GM18870 (cell line): ENCODE measurements around the gene TACC3.

Experiments
- ATAC-seq: cut with Tn5 transposase; IDR thresholded peaks from one replicate; pipeline ENCODE4 v1.9.1; 2021; ENCODE audit warnings: moderate library complexity; ENCODE audit not compliant: unreplicated experiment

Gene TACC3

DNA sequence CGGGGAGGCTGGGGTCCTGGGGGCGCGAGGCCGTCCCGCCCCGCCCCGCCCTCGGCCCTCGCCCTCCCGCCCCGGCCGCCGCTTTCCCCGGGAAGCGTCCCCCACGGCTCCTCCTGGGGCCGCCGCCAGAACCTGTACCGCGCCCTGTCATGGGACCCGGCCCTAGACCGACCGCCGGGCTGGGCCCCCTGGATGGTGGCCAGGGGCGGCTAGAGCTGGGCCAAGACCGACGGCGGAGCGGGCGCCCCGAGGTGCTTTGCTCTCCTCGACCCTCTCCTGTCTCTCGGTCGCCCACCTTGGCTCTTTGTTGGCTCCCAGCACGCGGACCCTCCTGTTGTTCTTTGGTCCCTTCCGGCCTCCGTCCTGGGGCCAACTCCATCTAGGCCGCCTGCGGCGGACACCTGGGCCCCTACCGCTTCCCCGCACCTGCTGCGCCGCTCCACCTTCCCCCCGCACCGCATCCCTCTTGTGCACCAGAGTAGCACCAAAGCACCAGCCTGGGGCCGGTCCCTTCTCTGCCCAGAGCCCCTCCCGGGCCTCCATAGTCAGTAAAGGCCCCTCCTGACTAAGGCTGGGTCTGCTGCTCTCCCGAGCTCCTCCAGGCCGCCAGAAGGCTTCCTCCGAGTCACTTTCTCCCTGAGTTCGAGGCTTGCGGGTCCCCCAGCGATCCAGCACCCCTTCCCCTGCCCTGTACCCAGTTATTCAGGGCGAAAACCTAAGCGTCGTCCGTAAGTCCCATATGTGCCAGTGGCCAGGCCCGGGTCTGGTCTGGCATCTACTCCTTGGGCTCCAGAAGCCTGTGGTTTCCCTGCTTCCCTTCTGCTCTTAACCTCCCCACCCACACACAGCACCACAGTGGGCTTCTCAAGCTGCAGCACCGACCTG is 587 bp downstream of the TACC3 start:
- ATAC-seq: no peak

DNA sequence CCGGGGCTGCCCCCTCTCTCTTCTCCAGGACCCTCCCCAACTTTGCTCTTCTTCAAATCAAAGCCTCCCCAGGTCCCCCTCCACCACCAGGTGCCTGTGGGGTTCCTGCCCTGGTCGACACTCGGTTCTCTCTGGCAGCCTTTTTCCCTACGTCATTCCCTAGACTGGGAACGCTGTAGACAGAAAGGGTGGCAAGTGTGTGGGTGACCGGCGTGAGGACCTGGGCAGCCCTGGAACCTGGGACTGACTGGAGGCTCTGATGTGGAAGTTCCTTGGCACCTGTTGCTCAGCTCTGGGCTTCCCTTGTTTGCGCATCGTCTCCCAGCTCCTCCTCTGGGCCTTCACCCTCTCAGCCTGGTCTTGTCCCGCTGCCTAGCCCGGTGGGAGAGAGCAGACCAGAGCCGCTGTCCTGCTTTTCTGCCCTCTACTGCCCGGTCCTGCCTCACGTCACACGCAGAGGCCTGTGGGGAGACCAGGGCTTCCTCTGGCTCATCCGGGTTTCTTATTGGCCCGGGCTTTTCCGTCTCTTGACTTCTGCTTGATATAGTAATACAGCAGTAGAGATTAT is 1.3 kb downstream of the TACC3 start:
- ATAC-seq: no peak

DNA sequence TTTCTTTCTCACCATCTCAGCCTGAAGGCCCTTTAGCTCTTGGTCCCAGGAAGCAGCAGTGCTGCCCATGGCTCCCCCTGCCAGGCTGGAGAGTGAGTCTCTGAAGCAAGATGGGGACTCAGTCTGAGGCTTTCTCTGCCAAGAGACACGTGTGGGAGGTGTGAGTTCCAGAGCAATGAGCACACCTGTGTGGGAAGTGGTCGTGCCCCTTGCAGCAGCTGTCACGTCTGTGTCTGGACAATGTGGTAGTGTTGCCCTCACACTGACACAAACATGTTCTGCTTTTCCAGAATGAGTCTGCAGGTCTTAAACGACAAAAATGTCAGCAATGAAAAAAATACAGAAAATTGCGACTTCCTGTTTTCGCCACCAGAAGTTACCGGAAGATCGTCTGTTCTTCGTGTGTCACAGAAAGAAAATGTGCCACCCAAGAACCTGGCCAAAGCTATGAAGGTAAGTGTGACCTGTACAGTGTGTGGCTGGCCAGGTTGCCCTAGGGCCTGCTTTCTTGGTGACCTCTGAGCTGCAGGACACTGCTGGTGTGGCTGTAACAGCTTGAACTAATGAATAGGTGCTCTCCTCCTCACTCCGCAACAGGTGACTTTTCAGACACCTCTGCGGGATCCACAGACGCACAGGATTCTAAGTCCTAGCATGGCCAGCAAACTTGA is 1.9 kb downstream of the TACC3 start:
- no peak for ATAC-seq

DNA sequence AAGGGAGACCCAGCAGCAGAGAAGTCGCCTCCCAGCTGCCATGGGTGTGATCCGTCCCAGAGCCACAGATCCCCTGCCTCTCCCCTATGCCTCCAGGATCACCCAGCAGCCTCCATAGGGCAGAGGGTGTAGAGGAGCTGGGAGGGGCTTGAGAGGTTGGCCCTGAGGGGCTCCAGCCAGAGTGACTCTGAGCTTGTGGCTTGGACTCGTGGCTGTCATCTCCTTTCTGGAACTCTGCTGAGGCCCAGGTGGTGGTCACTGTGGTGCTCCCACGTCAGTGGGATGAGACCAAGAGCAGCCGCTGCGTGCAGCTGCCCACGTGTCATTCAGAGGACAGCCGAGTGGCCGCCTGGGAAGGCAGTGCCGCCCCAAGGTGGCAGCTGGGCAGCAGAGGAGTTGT is 4.2 kb downstream of the TACC3 start:
- ATAC-seq: no peak

DNA sequence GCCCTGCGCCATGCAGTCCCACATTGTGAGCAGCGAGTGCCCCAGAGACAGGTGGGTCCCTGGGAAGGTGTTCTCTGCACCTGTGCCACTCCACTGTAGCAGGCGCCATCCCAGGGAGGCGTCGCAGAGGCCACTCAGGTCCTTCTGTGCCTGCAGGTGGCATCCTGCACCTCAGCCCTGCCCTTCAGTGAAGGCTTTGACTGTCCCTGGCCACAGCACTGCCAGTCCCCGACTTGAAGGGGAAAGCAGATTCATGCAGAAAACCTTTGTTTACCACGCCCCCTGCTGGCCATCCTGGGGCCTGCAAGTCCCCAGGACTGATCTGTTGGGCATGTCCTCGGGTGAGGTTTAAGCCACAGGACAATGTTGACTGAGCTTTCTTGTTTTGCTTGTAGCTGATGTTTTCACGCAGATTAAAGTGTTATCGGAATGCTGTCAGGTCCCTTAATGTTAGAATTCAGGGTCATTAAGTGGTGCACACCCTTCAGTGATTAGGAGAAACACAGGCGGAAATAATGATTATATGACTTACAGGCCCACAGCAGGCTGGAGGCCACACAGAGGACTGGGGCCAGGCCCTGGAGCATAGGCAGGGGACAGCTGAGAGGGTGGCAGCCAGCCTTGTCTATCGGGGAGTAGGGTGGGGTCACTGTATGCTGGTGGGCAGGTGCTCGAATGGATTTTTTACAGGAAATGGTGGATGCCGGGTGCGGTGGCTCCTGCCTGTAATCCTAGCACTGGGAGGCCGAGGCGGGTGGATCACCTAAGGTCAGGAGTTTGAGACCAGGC is 5.0 kb downstream of the TACC3 start:
- no peak for ATAC-seq

DNA sequence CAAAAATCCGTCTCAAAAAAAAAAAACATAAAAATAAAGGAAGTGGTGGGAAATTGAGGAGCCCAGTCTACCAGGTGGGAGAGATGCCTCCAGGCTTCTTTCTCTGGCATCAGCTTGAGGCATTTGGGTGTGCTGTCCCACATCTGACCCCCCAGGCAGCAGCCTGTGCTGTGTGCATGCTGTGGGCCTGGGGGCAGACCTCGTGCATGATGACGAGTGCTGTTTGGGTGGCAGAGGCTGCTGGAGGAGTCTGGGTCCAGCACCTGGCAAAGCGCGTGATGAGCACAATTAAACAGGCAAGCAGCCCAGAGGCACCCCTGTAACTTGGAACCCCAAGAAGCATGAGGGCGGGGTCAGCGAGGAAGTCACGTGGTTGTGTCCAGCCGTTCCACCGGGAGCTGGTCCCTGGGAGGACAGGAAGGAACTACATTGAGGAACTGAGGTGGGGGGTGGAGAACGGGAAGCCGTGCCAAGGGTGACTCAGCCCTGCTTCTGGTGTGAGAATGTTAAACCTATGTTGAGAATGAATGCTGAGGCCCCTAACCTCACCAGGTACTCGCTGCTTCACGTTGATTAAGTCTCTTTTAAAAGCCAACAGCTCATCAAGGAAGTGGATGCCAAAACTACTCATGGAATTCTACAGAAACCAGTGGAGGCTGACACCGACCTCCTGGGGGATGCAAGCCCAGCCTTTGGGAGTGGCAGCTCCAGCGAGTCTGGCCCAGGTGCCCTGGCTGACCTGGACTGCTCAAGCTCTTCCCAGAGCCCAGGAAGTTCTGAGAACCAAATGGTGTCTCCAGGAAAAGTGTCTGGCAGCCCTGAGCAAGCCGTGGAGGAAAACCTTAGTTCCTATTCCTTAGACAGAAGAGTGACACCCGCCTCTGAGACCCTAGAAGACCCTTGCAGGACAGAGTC is 6.1 kb downstream of the TACC3 start:
- ATAC-seq: no peak

DNA sequence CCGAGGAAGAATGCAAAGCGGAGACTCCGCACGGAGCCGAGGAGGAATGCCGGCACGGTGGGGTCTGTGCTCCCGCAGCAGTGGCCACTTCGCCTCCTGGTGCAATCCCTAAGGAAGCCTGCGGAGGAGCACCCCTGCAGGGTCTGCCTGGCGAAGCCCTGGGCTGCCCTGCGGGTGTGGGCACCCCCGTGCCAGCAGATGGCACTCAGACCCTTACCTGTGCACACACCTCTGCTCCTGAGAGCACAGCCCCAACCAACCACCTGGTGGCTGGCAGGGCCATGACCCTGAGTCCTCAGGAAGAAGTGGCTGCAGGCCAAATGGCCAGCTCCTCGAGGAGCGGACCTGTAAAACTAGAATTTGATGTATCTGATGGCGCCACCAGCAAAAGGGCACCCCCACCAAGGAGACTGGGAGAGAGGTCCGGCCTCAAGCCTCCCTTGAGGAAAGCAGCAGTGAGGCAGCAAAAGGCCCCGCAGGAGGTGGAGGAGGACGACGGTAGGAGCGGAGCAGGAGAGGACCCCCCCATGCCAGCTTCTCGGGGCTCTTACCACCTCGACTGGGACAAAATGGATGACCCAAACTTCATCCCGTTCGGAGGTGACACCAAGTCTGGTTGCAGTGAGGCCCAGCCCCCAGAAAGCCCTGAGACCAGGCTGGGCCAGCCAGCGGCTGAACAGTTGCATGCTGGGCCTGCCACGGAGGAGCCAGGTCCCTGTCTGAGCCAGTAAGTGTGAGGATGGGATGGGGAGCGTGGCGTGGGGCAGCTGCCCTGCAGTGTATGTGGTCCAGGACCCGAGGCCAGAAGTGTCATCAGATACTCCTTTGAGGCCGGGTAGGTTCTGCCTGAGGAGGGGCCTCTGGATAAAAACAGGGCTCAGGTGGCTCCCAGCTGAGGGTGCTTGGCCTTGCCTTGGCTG is 7.0 kb downstream of the TACC3 start:
- no peak for ATAC-seq

DNA sequence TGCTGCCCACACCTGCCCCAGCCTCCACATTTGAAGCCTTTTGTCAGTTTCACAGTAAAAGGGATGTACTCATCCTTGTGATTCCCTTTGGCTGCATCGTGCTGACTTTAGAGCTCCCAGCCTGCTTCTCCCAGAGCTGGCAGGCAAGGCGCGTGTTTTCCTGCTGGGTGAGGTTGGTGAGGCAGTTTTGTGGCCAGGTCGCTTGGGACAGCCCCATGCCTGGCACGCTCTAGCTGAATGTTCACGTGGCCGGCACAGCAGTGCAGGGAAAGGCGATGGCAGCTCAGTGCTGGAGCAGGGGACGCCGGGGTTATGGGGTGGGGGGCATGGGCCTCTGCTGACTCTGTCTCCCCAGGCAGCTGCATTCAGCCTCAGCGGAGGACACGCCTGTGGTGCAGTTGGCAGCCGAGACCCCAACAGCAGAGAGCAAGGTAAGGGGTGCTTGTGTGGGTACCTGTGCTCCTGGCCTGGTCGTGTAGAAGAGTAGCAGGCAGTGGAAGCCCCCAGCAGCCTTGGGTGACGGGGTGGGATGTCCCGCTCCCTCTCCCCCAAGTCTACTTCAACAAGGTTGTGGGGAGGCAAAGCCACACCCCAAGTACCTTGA is 9.3 kb downstream of the TACC3 start:
- no peak for ATAC-seq

DNA sequence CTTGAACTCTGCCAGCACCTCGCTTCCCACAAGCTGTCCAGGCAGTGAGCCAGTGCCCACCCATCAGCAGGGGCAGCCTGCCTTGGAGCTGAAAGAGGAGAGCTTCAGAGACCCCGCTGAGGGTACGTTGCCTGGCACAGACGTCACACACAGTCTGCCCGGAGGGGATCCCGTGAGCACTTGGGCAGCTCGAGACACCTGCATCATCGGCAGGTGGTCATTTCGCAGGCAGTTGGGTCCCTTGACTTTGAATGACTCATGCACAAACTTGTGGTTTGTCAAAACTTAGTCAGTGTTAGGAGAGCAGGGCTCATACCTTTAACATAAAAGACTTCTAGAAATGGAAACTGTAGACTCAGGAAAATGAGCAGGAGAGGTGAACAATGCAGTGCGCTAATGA is 9.9 kb downstream of the TACC3 start:
- ATAC-seq: no peak

DNA sequence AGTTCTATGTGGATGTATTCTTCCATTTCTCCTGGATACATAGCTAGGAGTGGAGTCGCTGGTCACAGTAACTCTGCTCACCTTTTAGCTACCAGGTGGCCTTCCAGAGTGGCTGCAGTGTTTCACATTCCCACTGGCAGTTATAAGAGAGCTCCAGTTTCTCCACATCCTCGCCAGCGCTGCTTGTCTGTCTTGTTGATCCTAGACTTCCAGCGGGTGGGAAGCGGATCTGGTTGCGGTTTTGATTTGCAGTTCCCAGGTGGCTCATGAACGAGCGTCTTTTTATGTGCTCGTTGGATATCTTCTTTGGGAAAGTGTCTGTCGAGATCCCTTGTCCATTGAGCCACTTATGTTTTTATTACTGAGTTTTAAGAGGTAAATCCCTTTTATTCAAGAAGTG is 11.6 kb downstream of the TACC3 start:
- no peak for ATAC-seq

DNA sequence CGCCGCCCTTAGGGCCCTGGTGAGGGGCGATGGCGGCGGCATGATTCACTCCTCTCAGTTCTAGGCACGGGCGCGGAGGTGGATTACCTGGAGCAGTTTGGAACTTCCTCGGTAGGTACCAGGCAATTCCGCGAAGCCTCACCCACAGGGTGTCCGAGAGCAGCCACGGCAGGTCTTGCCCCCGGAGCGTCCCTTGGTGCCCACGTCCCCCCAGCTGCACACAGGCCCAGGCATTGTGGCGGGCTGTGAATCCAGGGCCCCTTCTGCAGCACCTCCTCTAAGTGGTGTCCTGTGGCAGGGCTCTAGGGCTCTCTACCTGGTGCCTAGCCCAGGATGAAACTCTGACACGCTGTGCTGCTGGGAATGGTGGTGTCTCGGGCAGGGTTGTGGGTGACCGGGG is 13.9 kb downstream of the TACC3 start:
- ATAC-seq: no peak

DNA sequence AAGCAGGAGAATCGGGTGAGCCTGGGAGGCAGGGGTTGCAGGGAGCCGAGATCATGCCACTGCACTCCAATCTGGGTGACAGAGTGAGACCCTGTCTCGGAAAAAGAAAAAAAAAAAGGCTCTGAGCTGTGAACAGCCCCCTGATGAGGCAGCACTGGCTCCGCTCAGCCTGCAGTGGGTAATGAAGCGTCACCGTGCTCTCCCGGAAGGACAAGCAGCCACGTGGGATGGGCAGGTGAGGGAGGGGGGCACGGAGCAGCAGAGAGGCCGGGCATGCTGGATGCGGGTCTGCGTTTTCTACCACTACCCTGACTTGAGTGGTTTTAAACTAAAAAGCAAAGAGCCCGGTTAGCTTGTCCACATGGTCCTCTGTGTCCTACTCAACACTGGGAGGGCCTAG is 15.5 kb downstream of the TACC3 start:
- no peak for ATAC-seq

DNA sequence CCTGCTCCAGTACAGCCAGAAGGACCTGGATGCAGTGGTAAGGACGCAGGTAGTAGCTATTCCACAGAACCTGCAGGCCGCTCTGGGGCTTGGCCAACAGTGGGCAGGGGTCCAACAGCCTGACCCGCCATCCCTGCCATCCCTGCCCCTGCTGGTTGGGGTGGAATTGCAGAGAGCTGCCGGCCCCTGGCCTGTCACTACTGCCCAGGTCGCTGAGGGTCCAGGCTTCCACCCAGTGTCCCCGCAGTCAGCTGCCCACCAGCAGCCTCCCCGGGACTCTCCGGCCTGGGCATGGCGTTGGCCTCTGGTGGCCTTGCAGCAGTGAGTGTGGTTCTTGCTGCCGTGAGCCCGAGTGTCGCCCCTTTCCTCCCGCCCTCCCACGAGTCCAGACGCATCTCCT is 16.3 kb downstream of the TACC3 start:
- no peak for ATAC-seq

DNA sequence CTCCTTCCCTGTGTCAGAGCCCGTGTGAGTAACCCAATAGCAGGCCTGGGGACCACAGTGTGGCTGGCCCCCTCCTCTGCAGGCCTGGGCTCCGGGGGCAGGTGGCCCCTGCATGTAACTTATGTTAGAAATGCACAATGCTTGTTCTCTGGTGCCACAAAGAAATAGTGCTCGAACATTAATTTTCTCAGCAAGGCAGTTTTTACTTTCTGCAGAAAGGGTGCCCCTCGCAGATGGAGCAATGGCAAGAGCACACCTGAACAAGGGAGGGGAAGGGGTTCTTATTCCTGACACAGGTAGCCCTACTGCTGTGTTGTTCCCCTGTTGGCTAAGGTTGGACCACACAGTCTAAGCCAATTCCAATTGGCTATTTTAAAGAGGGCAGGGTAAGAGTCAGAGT is 17.1 kb downstream of the TACC3 start:
- no peak for ATAC-seq

DNA sequence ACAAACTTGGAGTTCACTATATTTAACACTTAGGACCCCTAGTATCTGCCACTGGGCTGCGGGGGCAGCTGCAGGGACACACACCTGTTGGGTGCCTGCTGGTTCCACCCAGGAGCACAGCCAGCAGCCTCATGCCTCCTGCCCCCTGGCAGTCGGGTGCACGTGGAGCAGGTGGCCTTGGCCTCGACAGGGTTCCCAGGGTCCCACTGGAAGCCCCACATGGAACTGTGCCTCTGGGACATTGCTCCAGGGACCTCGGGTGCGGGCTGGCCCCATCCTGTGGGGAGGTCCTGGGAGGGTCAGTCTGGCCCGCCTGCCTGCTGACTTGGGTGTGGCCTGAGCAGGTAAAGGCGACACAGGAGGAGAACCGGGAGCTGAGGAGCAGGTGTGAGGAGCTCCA is 18.0 kb downstream of the TACC3 start:
- ATAC-seq: no peak

DNA sequence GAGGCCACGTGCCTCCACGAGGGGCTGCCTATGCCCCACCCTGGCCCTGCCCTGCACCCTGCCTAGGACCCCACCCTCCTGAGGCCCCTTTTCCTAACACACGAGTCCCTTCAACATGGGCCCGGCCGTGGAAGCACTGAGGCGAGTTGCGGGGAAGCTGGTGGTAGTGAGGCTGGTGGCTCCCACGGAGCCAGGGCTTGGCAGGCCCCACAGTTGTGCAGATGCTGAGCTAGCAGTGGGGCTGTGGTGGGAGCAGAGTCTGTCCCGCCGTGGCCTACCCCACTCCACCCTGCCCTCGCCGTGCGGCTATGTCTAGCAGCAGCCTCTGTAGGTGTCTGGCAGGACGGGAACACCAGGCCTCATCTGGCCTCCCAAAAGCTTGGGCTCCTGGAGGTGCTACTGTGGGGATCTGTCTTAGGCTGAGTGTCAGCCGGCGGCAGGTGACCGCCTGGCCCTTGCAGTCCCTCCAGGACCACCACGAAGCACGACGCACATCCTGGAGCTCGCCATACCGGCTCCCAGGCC is 18.8 kb downstream of the TACC3 start:
- ATAC-seq: no peak

DNA sequence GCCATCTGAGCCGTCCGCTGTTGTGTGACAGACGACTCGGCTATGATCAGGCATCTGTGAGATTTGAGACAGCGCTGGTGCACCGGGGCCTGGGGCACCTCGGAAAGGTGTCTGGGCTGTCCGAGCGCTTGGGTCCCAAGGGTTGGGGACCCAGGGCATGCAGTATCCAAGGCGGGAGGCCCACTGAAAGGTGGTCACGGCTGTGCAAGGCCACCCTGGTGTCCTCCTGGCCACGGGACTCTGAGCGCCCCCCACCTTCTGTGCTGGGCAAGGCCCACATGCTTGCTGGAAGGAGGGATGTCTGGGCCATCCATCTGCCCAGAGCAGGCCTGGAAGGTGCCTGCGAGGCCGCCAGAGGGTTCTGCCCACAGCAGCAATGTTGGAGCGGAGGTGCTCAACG is 19.9 kb downstream of the TACC3 start:
- ATAC-seq: no peak

DNA sequence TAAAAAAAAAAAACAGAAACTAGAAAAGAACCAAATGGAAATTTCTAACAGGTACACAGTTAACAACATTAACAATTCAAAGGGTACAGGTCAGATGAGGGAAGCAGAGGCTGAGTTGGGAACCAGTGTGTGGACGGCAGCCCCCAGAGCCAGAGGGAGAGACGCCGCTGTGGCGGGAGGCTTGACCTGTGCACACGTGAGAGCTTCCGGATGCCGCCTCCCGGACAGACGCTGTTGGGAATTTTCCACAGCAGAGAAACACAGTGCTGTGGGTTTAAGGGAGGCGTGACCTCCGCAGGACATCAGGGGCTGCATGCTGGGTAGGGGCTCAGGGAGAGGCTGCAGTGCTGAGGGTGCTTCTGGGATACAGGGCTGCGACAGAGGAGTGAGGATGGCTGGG is 22.2 kb downstream of the TACC3 start:
- ATAC-seq: no peak

DNA sequence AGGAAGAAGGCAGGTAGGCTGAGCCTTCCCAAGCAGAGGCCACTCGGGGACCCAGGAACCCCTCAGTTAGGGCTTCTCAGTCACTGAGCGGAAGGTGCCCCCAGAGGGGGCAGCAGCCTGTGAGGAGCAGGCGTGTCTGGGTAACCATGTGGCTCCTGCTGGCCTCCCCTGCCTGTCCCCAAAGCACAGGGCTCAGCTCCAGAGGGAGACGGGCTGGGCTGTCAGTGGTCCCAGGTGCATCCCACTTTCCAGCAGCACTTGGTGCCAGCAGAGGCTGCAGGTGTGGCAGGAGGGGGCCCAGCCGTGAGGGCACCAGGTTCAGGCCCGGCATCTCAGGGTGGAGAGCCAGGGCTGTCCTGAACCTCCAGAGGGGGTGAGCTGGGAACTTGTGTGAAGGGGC is 22.7 kb downstream of the TACC3 start:
- no peak for ATAC-seq
